T47D (cell line): Measurements from ENCODE around the gene MOB1B.
"Not testable (repeated sequence)": the region's sequence is repeated elsewhere in the genome, so short reads cannot be mapped to it uniquely, and the experiment has no call there.

Experiments used
- DNase-seq, 2 experiments: peaks; one replicate each; pipeline versions ENCODE4 v3.0.0 to v3.0.0-alpha.2; 2011 to 2012; ENCODE audit warnings: low read depth in 1 of 2, low spot score in 1 of 2
- JUND ChIP-seq: IDR thresholded peaks from 2 replicates; pipeline ENCODE4 v1.6.1; 2012; ENCODE audit warnings: low read depth
- in situ Hi-C: cut with HindIII; loops from 2 replicates; pipeline ENCODE4 v1.10.0; 2016; ENCODE audit warnings: low sequenced_read_pairs, low pct_unique_long_range_greater_than_20kb

MOB1B gene

DNA sequence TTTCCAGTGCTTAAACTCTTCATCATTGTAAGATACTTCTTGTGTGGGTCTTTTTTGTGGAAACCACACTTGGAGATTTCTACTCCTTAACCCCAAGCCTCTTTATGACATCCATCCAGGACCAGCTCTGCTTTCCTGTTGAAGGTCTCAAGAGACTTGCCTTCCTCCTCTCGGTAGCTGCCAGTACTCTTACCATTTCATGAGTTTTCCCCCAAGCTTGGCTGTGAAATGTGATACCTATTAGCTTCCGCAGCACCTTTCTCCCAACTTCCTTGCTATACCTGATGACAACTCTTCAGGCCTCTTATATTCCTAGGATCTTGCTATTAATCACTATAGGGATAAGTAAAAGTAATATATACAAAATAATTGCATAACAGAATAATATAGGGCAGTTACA lies 89.4 kb downstream of the MOB1B start:
- TF ChIP-seq JUND: no peak
- in situ Hi-C loops: no loop called here
- DNase-seq: no peak

DNA sequence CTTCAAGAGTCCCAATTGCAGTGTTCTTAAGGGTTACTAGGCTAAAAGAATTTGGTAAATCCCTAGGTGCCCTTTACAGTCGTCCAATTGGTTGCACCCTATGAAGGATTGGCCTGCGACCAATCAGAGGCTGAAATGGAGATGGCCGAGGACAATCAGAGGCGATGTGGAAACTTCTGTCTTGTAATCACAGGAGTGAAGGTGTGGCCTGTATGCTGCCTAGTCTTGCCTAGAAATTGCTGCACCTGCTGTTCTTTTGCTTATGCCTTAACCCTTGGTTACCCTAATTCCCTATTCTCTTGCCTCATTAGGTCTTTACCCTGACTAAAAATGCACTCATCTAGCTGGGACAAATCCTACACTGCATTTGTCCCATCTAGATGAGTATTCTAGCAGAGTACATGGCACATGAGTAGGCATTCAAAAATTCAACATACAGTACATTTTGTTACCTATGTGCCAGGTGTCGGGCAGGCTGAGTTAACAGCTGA lies 90.3 kb downstream of the MOB1B start:
- in situ Hi-C loops: no loop called here
- TF ChIP-seq JUND: no peak
- DNase-seq: peak in 1 of 2 experiments; percentile 15

- TF ChIP-seq JUND: no peak
- peak; percentile 71 to 92 for DNase-seq
- in situ Hi-C loops: no loop called here
Measured at GRCh38 chr4:70993181-70994068, 91.3 kb downstream of the MOB1B start, which contains the start of gene DCK. Gene DCK (plus strand): TSS chr4:70993649. CDS start chr4:70993836, 187 bp downstream.

DNA sequence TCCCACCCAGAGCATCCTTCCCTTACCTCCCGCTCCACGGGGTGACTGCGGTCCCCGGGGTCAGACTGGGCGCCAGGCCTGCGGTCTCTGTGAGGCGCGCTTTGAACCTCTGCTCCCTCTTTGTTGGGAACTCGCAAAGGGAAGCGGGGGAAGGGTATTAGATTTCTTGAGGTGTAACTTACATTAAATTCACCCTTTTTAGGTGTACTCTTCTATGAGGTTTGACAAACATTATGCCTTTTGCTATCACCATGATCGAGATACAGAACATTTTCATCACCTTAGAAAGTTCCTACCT lies 91.8 kb downstream of the MOB1B start:
- in situ Hi-C loops: no loop called here
- no peak for DNase-seq

DNA sequence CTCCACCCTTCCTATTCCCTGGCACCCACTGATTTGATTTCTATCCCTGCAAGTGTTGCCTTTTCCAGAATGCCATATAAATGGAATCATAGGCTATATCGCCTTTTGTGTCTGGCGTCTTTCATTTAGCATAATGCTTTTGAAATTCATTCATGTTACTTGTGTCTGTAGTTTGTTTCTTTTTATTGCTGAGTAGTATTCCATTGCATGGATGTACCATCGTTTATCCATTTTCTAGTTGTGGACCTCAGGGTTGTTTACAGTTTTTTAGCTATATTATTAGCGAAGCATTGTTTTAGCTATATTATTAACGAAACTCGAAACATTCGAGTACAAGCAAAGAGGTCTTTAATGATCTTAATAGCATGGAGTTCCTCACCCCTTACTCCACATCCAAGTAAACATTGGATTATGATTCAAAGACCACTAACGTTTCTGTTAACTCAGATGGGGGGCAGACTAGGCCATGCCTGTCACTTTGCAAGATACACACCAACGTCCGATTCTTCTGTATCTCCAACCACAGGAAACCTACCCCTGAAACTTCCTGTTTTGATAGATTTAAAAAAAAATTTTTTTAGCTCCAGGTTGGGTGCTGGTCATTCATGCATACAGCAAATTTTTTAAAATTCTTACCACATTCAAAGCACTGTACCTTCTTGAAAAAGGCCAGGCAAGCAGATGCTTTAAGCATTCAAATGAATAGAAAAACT lies 92.4 kb downstream of the MOB1B start:
- TF ChIP-seq JUND: no peak
- in situ Hi-C loops: no loop called here
- no peak for DNase-seq

More for the DNA sequence above, 91.8 kb downstream of the MOB1B start:
- no peak for TF ChIP-seq JUND

- in situ Hi-C loops: no loop called here
- TF ChIP-seq JUND: no peak
- no peak for DNase-seq
Measured at GRCh38 chr4:70996018-70996360, 93.8 kb downstream of the MOB1B start.

GRCh38 chr4:70997036-70997435 lies 94.9 kb downstream of the MOB1B start:
- in situ Hi-C loops: no loop called here
- DNase-seq: no peak
- TF ChIP-seq JUND: no peak

- TF ChIP-seq JUND: no peak
- DNase-seq: no peak
- in situ Hi-C loops: no loop called here
Measured at GRCh38 chr4:70997546-70997945, 95.4 kb downstream of the MOB1B start.

- in situ Hi-C loops: not testable (repeated sequence)
Measured at GRCh38 chr4:70999639-71000038, 97.5 kb downstream of the MOB1B start.

DNA sequence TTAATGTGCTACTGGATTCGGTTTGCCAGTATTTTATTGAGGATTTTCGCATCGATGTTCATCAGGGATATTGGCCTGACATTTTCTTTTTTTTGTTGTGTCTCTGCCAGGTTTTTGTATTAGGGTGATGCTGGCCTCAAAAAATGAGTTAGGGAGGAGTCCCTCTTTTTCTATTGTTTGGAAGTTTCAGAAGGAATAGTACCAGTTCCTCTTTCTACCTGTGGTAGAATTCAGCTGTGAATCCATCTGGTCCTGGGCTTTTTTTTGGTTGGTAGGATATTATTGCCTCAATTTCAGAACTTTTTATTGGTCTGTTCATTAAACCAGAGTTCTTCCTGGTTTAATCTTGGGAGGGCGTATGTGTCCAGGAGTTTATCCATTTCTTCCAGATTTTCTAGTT lies 99.2 kb downstream of the MOB1B start:
- DNase-seq, in situ Hi-C loops: not testable (repeated sequence)

More at GRCh38 chr4:70999639-71000038, 97.5 kb downstream of the MOB1B start:
- not testable (repeated sequence) for DNase-seq

DNA sequence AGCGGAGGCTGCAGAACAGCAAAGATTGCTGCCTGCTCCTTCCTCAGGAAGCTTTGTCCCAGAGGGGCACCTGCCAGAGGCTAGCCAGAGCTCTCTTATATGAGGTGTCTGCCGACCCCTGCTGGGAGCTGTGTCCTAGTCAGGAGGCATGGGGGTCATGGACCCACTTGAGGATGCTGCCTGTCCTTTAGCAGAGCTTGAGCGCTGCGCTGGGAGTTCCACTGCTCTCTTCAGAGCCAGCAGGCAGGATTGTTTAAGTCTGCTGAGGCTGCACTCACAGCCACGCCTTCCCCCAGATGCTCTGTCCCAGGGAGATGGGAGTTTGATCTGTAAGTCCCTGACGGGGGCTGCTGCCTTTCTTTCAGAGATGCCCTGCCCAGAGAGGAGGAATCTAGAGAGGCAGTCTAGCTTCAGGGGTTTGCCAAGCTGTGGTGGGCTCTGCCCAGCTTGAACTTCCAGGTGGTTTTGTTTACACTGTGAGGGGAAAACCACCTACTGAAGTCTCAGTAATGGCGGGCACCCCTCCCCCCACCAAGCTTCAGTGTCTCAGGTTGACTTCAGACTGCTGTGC lies 102.2 kb downstream of the MOB1B start:
- no peak for TF ChIP-seq JUND
- in situ Hi-C loops: no loop called here
- DNase-seq: no peak

GRCh38 chr4:71005025-71005424 lies 102.9 kb downstream of the MOB1B start:
- DNase-seq, in situ Hi-C loops: not testable (repeated sequence)

GRCh38 chr4:71006203-71006907 lies 104.2 kb downstream of the MOB1B start:
- in situ Hi-C loops: no loop called here
- TF ChIP-seq JUND: no peak
- no peak for DNase-seq
